ENCODE measurements around the gene ARPP21.

The ARPP21 gene

DNA sequence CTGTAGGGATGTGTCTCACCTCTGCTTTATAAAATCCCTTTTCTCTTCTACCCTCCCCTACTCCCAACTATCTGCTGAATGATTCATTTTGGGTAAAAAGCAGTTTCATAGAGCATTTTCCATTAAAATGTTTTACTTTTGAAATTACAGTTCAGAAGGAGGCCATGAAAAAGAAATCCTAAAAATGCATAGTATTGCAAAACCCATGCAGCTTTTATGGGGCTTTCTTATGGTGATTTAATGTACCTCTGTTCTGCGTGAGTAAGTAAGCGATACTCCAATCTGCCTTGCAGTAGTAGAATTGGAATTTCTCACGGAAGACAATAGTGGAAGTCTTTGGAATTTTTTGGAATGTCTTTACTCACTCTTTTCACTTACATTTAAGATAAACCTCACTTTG, 111.9 kb downstream of the ARPP21 start:
- no peak overlapping the region for H3K4me2 ChIP-seq
- no peak overlapping the region for H2AFZ ChIP-seq (ENCODE audit: low read depth)
- no peaks in the 10 kb centered on the region for H4K20me1 ChIP-seq (ENCODE audit: insufficient read depth)
- no peaks in the 10 kb centered on the region for H3K79me2 ChIP-seq (ENCODE audit: insufficient read depth, low read depth)
- H3K27ac ChIP-seq: no peak overlapping the region
- no peaks in the 10 kb centered on the region for H3K36me3 ChIP-seq (ENCODE audit: insufficient read depth)
- no peak overlapping the region for H3K9ac ChIP-seq
- H3K4me3 ChIP-seq (IDR thresholded peaks at IDR 0.05; ENCODE audit: insufficient read depth, low read depth, low read length): no peak overlapping the region
- H3K4me1 ChIP-seq (ENCODE audit: low read depth, poor library complexity, severe bottlenecking): no peaks in the 10 kb centered on the region
- no peaks in the 10 kb centered on the region for H3K27me3 ChIP-seq (ENCODE audit: insufficient read depth, low read depth)
- TF ChIP-seq CTCF (conservative IDR thresholded peaks at IDR 0.05; ENCODE audit: low read depth, low read length): no peak

DNA sequence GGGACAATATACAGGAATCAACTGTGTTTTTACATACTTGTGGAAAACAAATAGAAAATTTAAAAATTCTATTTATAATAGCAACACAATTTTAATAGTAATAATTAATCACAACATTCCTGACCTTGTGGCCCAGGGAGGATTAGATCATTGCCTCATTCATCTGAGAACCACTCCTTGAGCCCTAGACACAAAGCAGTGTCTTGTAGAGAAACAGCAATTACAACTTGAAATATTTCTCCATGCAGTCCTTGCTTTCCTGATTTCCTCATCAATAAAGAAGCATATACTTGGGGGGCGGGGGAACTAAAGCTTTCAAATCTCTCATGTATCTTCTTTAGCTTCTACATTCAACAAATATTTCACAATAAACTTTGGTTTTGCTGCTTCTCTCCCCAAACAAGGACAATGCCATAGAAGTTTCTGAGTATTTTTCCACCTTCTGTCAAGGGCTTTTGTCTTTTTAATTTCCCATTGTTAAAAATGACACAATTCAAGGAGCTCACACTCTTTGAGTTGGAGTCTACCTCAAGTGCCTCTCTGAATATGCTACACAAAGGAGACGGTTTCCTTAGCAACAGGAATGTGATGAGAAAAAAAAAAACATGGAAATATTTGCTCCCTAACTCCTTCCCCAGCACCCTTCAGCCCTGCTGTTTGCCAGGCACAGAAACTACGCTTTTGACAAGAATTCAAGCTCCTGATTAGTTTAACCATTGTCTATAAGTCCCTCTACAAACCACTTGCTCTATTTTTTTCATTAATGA, 118.8 kb downstream of the ARPP21 start:
- no peak overlapping the region for H3K27ac ChIP-seq
- no peak overlapping the region for H3K4me2 ChIP-seq
- no peak overlapping the region for H2AFZ ChIP-seq (ENCODE audit: low read depth)
- no peaks in the 10 kb centered on the region for H3K27me3 ChIP-seq (ENCODE audit: insufficient read depth, low read depth)
- TF ChIP-seq CTCF (conservative IDR thresholded peaks at IDR 0.05; ENCODE audit: low read depth, low read length): no peak
- H3K4me1 ChIP-seq (ENCODE audit: low read depth, poor library complexity, severe bottlenecking): no peaks in the 10 kb centered on the region
- H3K4me3 ChIP-seq (IDR thresholded peaks at IDR 0.05; ENCODE audit: insufficient read depth, low read depth, low read length): no peak overlapping the region
- no peak overlapping the region for H3K9ac ChIP-seq
- H3K36me3 ChIP-seq (ENCODE audit: insufficient read depth): no peaks in the 10 kb centered on the region
- H4K20me1 ChIP-seq (ENCODE audit: insufficient read depth): no peaks in the 10 kb centered on the region
- no peaks in the 10 kb centered on the region for H3K79me2 ChIP-seq (ENCODE audit: insufficient read depth, low read depth)

- Histone ChIP-seq H3K4me2 (no peak overlapping the region), H3K27me3 (ENCODE audit: insufficient read depth, low read depth) (no peaks in the 10 kb centered on the region), H3K4me1 (ENCODE audit: low read depth, poor library complexity, severe bottlenecking) (no peaks in the 10 kb centered on the region), H3K9ac (no peak overlapping the region), H4K20me1 (ENCODE audit: insufficient read depth) (no peaks in the 10 kb centered on the region), H3K4me3 (IDR thresholded peaks at IDR 0.05; ENCODE audit: insufficient read depth, low read depth, low read length) (no peak overlapping the region), H3K27ac (no peak overlapping the region), H3K79me2 (ENCODE audit: insufficient read depth, low read depth) (no peaks in the 10 kb centered on the region), H3K36me3 (ENCODE audit: insufficient read depth) (no peaks in the 10 kb centered on the region), H2AFZ (ENCODE audit: low read depth) (no peak overlapping the region)
- no peak for TF ChIP-seq CTCF (conservative IDR thresholded peaks at IDR 0.05; ENCODE audit: low read depth, low read length)
Measured at GRCh38 chr3:35760146-35760545, 120.8 kb downstream of the ARPP21 start.

DNA sequence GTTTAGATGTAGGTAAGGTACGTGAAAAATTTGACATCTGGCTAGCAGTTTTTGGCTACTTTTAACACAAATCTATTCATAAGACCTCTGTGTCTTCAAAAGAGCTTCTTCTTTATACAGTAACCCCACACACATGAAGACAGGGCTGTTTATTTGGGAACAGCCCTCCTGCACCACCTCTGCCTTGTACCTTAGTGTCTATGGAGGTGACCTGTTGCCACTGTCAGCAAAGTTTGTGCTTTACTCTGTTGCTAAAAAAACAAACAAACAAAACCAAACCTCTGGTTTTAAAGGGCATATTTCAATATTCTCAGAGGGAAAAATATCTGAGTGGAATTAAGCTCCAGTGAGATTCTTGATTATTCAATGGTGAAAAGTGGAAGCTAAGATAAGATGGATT, 122.0 kb downstream of the ARPP21 start:
- H3K4me2 ChIP-seq: no peak overlapping the region
- H3K27me3 ChIP-seq (ENCODE audit: insufficient read depth, low read depth): no peaks in the 10 kb centered on the region
- H3K79me2 ChIP-seq (ENCODE audit: insufficient read depth, low read depth): no peaks in the 10 kb centered on the region
- no peak overlapping the region for H3K9ac ChIP-seq
- no peak overlapping the region for H3K4me3 ChIP-seq (IDR thresholded peaks at IDR 0.05; ENCODE audit: insufficient read depth, low read depth, low read length)
- no peaks in the 10 kb centered on the region for H3K4me1 ChIP-seq (ENCODE audit: low read depth, poor library complexity, severe bottlenecking)
- H2AFZ ChIP-seq (ENCODE audit: low read depth): no peak overlapping the region
- H3K36me3 ChIP-seq (ENCODE audit: insufficient read depth): no peaks in the 10 kb centered on the region
- H3K27ac ChIP-seq: no peak overlapping the region
- no peak for TF ChIP-seq CTCF (conservative IDR thresholded peaks at IDR 0.05; ENCODE audit: low read depth, low read length)
- H4K20me1 ChIP-seq (ENCODE audit: insufficient read depth): no peaks in the 10 kb centered on the region

Measured in KMS-11 (cell line).